AG09319 (cell line): Measurements from ENCODE around the gene TICRR.

ENCODE experiments used
- DNase-seq: peaks from one replicate; pipeline ENCODE4 v3.0.0-alpha.2; 2010; ENCODE audit warnings: low read depth; ENCODE audit errors: extremely low read depth
- TF ChIP-seq, protein P1 (sequence below): IDR thresholded peaks from 2 replicates; pipeline ENCODE4 v1.5.1; 2011; ENCODE audit warnings: low read depth, mild to moderate bottlenecking, inconsistent platforms, low read length, moderate library complexity

The TICRR gene

DNA sequence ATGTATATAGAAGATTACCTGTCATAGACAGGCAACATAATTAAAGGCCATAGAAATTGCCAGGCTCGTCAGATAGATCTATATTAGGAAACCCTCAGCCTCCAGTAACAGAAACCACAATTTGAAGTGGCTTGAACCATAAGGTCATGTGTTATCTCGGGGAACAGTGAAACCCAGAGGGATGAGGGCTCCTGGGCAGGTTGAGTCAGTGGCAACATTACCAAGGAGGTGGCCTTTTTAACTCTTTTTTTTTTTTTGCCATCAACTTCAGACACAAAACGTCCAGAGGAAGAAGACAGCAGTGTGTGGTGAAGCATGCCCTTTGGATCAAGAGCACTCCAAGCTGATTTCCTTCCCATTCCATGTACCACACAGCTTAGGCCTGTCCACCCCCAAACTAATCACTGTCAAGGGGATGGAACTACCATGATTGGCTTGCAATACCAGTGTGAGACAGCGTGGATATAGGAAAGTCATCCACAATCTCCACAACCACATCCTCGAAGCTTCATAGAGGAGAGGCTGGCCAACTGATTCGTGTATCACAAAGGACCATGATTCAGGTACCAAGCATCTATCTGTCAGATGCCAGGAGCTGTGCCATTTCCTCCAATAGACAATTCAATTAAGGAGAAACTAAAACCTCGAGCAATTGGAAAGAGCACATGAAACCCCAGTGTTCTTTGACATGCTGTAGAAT lies 81.0 kb downstream of the TICRR start:
- DNase-seq: no peak

DNA sequence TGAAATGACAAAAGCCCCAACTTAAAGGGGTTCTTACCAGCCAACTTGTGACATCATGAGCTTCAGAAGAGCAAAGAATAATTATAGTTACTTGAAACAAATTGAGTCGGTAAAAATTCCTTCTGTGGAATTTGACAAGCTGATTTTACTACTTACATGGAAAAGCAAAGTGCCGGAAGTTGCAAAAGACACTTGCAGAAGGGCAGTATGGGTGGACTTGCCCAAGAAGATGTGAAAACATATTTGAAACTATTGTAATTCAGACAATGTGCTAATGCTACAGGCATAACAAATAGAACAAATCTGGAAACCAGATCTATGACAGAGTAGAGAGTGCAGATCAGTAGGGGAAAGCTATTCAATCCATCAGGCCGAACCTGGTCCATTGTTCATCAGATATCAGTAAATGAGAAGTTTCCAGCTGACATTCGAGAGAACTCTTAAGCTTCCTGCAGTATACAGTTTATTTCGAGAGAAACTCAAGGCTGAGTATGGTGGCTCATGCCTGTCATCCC lies 82.5 kb downstream of the TICRR start:
- TF ChIP-seq, protein P1, sequence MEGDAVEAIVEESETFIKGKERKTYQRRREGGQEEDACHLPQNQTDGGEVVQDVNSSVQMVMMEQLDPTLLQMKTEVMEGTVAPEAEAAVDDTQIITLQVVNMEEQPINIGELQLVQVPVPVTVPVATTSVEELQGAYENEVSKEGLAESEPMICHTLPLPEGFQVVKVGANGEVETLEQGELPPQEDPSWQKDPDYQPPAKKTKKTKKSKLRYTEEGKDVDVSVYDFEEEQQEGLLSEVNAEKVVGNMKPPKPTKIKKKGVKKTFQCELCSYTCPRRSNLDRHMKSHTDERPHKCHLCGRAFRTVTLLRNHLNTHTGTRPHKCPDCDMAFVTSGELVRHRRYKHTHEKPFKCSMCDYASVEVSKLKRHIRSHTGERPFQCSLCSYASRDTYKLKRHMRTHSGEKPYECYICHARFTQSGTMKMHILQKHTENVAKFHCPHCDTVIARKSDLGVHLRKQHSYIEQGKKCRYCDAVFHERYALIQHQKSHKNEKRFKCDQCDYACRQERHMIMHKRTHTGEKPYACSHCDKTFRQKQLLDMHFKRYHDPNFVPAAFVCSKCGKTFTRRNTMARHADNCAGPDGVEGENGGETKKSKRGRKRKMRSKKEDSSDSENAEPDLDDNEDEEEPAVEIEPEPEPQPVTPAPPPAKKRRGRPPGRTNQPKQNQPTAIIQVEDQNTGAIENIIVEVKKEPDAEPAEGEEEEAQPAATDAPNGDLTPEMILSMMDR: no peak

More for the DNA sequence above, 81.0 kb downstream of the TICRR start:
- TF ChIP-seq, protein P1: no peak

DNA sequence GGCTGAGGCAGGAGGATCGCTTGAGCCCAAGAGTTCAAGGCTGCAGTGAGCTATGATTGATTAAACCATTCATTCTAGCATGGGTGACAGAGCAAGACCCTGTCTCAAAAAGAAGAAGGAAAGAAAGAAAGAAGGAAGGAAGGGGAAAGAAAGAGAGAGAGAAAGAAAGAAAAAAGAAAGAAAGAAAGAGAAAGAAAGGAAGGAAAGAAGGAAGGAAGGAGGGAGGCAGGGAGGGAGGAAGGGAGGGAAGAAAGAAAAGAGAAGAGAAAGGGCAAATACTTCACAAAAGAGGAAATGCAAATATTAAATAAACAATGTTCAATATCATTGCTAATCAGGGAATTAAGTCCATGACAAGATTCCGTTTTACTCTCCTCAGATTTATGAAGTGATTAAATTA lies 84.0 kb downstream of the TICRR start:
- no peak for DNase-seq
- TF ChIP-seq, protein P1: no peak

More for the DNA sequence above, 82.5 kb downstream of the TICRR start:
- no peak for DNase-seq

DNA sequence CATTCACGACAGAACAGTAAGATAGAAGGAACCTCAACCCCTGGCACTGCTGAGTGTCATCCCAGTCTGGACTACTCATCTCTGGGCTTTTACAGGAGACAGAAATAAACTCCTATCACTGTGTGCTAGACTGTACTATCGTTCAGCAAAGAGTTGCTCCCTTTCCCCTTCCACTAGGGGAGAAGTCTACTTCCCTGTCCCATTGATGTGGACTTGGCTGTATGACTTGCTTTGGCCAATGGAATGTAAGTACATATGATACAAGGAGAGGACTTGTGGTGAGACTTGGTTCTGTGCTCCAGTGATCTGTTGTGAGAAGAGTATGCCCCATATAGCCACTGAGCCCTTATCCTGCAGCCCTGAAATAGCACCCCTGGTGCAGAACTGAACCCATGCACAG lies 85.3 kb downstream of the TICRR start:
- TF ChIP-seq, protein P1: no peak
- no peak for DNase-seq

DNA sequence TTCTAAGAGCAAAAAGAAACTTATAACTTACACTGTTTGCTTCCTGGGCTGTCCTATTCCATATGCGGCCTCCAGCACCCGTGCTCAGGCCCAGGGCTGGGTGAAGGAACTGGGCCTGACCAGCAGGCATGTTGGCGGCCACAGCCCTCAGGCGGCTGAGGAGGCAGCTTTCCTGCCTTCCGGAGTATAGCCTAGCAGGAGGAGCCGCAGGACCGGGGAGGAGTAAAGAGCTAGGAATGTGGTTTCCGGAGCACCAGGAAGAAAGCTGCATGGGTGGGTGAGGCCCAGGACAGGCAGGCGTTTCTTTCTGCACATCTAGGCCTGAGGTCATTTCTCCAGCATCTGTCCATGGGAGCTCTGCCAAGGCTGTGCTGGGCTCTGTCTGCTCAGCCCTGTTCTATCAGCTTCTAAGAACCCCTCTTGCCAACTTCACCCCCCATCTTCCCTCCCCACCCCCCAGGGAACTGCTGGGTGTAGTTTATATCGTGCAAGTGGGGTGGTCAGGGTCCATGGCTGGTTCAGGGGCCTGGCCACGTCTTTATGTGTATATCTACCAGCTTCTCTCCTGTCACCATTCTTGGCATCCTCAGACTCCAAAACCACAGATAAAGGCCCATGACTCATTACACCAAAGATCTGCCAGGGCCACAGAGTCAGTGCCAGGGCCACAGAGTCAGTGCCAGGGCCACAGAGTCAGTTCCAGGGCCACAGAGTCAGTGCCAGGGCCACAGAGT lies 87.8 kb downstream of the TICRR start:
- TF ChIP-seq, protein P1: no peak
- DNase-seq: peak; percentile 82

DNA sequence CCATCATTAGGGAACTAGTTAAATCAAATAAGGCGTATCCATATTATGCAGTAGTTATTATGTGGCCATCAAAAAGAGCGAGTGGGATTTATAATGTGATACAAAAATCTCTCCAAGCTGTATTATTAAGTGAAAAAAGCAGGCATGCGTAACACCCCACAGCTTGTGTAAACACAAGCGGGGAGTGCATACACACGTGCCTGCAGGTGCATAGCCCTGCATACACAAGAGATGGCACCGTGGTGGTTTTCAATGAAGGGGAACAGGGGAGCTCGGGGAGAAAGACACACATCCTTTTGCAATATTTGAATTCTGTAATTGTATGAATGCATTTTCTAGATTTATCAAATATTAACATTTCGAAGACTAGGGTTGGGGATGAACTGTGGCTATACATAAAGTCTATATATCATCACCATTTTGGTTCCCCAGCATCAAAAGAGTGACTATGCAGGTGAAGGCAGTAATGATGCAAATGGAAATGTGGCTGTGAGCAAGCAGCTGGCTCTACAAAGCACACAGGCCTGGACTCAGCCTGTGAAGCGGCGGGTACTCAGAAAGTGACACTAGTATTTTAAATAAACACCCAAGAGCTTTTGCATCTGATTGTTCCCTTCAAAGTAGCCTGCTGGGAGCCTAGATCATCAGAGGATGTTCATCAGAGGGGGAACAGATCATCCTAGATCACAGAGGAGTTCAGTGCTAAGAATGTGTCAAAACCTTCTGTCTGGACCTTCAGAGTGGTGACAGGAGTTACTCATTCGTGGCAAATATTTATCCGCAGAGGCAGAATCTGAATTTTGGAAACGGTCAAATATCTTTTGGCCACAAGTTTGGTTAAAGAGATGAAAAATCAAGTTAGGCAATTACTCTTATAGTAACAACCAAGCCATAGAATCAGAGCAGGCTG lies 89.4 kb downstream of the TICRR start:
- no peak for DNase-seq
- TF ChIP-seq, protein P1: no peak
